Measurements from ENCODE around the gene DNM3. TPM values are rescaled to one million over a fixed set of nuclear protein-coding genes. Genes with fewer than 3 reads are reported as not detected.

DNM3 gene
- polyA plus RNA-seq, 2 donors: 0.53 to 0.76 TPM

DNA sequence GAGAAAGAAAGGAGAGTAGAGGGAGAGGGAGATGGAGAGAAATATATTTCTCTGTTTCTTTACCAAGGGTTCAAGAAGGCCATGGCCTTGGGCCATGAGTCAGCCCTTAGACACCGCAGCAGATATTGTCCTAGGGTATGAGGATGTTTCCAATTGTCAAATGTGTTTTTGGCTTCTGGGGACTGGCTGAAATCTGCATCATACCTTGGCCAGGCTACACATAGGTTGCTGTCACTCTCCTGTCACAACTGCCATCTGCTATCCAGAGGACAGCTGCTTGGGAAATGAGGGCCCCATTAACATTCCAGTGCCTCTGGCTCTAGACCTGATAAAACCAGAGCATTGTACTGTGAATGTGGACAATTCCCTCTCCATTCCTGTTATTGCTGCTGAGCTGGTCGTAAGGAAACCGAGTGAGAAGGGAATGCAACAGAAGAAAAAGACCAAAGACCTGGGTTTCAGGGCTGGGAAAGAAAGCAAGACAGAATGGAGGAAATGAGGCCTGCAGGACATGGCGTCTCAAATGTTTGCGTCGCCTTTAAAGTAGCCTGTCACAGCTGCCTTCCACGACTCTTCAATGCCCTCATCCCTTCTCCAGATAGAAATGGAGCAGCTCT lies 611.3 kb downstream of the DNM3 start:
- H3K36me3 ChIP-seq (ENCODE audit: control insufficient read depth in 2 of 2, insufficient read depth in 2 of 2, low read length in 1 of 2): no peaks in the 10 kb centered on the region
- H3K27ac ChIP-seq (ENCODE audit: low read depth in 2 of 2, low read length in 1 of 2): no peak overlapping the region
- no peaks in the 10 kb centered on the region for H3K27me3 ChIP-seq (ENCODE audit: control insufficient read depth in 1 of 2, insufficient read depth in 2 of 2, low read length in 2 of 2)
- H3K4me3 ChIP-seq (ENCODE audit: low read depth in 1 of 2, low read length in 2 of 2): no peak overlapping the region
- no peaks in the 10 kb centered on the region for H3K9me3 ChIP-seq (ENCODE audit: control insufficient read depth in 2 of 2, insufficient read depth in 1 of 2, low read depth in 1 of 2, low read length in 1 of 2)
- peaks cover 0 to 5% of the 10 kb centered on the region in 2 donors for H3K4me1 ChIP-seq (ENCODE audit: control insufficient read depth in 2 of 2, insufficient read depth in 2 of 2, low read length in 1 of 2)
- WGBS, 2 donors: 77 to 78% methylated on average over 7 of the region's 7 CpGs

- Histone ChIP-seq H3K4me3 (ENCODE audit: low read depth in 1 of 2, low read length in 2 of 2) (no peak overlapping the region), H3K36me3 (ENCODE audit: control insufficient read depth in 2 of 2, insufficient read depth in 2 of 2, low read length in 1 of 2) (no peaks in the 10 kb centered on the region), H3K27me3 (ENCODE audit: control insufficient read depth in 1 of 2, insufficient read depth in 2 of 2, low read length in 2 of 2) (no peaks in the 10 kb centered on the region), H3K27ac (ENCODE audit: low read depth in 2 of 2, low read length in 1 of 2) (no peak overlapping the region), H3K9me3 (ENCODE audit: control insufficient read depth in 2 of 2, insufficient read depth in 1 of 2, low read depth in 1 of 2, low read length in 1 of 2) (no peaks in the 10 kb centered on the region), H3K4me1 (ENCODE audit: control insufficient read depth in 2 of 2, insufficient read depth in 2 of 2, low read length in 1 of 2) (peaks cover 0 to 5% of the 10 kb centered on the region in 2 donors)
- 57 to 63% methylated on average over 6 of the region's 6 CpGs for WGBS, 2 donors
These were observed 611.9 kb downstream of the DNM3 start for GRCh38 chr1:172453153-172453545.

- no peaks in the 10 kb centered on the region for H3K36me3 ChIP-seq (ENCODE audit: control insufficient read depth in 2 of 2, insufficient read depth in 2 of 2, low read length in 1 of 2)
- no peaks in the 10 kb centered on the region for H3K27me3 ChIP-seq (ENCODE audit: control insufficient read depth in 1 of 2, insufficient read depth in 2 of 2, low read length in 2 of 2)
- 43 to 47% methylated on average over 1 of the region's 1 CpG for WGBS, 2 donors
- peaks cover 0 to 5% of the 10 kb centered on the region in 2 donors for H3K4me1 ChIP-seq (ENCODE audit: control insufficient read depth in 2 of 2, insufficient read depth in 2 of 2, low read length in 1 of 2)
- H3K4me3 ChIP-seq (ENCODE audit: low read depth in 1 of 2, low read length in 2 of 2): no peak overlapping the region
- no peaks in the 10 kb centered on the region for H3K9me3 ChIP-seq (ENCODE audit: control insufficient read depth in 2 of 2, insufficient read depth in 1 of 2, low read depth in 1 of 2, low read length in 1 of 2)
- H3K27ac ChIP-seq (ENCODE audit: low read depth in 2 of 2, low read length in 1 of 2): no peak overlapping the region
These were observed 612.3 kb downstream of the DNM3 start for GRCh38 chr1:172453607-172454006.

DNA sequence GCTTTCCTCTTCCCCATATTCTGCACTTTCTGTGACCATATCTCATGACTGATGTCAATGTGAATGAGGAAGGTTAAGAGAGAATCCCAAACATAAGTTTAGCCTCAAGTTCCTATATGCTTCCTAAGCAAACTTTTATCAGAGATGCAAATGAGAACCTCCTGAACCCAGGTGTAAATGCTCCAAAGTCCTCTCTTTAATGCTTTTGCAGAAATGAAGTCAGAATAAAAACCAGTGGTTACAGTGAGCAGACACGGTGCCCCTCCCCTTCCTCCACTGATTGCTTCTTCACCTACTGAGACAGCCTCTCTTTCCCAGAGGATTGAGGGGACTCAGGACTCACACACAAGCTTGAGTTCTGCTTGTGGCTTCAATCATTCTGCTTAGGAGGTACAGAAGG lies 614.2 kb downstream of the DNM3 start:
- Histone ChIP-seq H3K9me3 (ENCODE audit: control insufficient read depth in 2 of 2, insufficient read depth in 1 of 2, low read depth in 1 of 2, low read length in 1 of 2) (no peaks in the 10 kb centered on the region), H3K27me3 (ENCODE audit: control insufficient read depth in 1 of 2, insufficient read depth in 2 of 2, low read length in 2 of 2) (no peaks in the 10 kb centered on the region), H3K36me3 (ENCODE audit: control insufficient read depth in 2 of 2, insufficient read depth in 2 of 2, low read length in 1 of 2) (no peaks in the 10 kb centered on the region), H3K27ac (ENCODE audit: low read depth in 2 of 2, low read length in 1 of 2) (no peak overlapping the region), H3K4me3 (ENCODE audit: low read depth in 1 of 2, low read length in 2 of 2) (no peak overlapping the region), H3K4me1 (ENCODE audit: control insufficient read depth in 2 of 2, insufficient read depth in 2 of 2, low read length in 1 of 2) (no peaks in the 10 kb centered on the region)
- 82 to 87% methylated on average over 1 of the region's 1 CpG for WGBS, 2 donors

GRCh38 chr1:172456344-172456769 lies 615.1 kb downstream of the DNM3 start:
- Histone ChIP-seq H3K27ac (ENCODE audit: low read depth in 2 of 2, low read length in 1 of 2) (no peak overlapping the region), H3K4me3 (ENCODE audit: low read depth in 1 of 2, low read length in 2 of 2) (no peak overlapping the region), H3K27me3 (ENCODE audit: control insufficient read depth in 1 of 2, insufficient read depth in 2 of 2, low read length in 2 of 2) (no peaks in the 10 kb centered on the region), H3K4me1 (ENCODE audit: control insufficient read depth in 2 of 2, insufficient read depth in 2 of 2, low read length in 1 of 2) (no peaks in the 10 kb centered on the region), H3K36me3 (ENCODE audit: control insufficient read depth in 2 of 2, insufficient read depth in 2 of 2, low read length in 1 of 2) (no peaks in the 10 kb centered on the region), H3K9me3 (ENCODE audit: control insufficient read depth in 2 of 2, insufficient read depth in 1 of 2, low read depth in 1 of 2, low read length in 1 of 2) (no peaks in the 10 kb centered on the region)
- WGBS, 2 donors: 87 to 93% methylated on average over 5 of the region's 5 CpGs

DNA sequence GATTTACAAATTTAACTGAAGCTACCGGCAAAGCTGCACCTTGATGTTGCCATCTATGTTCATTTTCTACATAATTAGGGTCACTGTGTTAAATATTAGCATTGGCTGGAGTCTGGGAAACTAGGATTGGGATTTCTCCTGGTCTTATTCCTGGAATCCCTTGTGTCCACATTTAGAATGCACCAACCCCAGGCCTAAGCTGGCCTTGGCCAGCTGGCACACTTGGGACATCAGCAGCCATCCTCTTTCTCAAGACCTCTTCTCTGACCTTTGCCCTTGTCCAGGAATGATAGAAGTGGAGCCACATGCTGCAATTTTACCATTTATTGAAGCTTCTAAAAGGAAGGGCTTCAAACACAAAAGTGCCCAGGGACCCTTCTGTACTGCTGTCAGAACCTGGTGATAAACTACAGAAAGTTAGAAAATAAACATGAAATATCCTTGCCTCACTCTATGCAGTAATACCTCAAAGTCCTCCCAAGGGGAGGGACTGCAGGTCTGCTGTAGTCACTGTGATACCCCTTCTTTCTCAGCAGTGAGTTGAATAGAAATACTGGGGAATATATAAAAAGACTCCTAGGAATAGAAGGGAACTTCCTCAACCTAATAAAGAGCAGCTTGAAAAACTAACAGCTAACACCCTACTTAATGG lies 616.3 kb downstream of the DNM3 start:
- Histone ChIP-seq H3K36me3 (ENCODE audit: control insufficient read depth in 2 of 2, insufficient read depth in 2 of 2, low read length in 1 of 2) (no peaks in the 10 kb centered on the region), H3K27ac (ENCODE audit: low read depth in 2 of 2, low read length in 1 of 2) (no peak overlapping the region), H3K9me3 (ENCODE audit: control insufficient read depth in 2 of 2, insufficient read depth in 1 of 2, low read depth in 1 of 2, low read length in 1 of 2) (no peaks in the 10 kb centered on the region), H3K27me3 (ENCODE audit: control insufficient read depth in 1 of 2, insufficient read depth in 2 of 2, low read length in 2 of 2) (no peaks in the 10 kb centered on the region), H3K4me1 (ENCODE audit: control insufficient read depth in 2 of 2, insufficient read depth in 2 of 2, low read length in 1 of 2) (no peaks in the 10 kb centered on the region), H3K4me3 (ENCODE audit: low read depth in 1 of 2, low read length in 2 of 2) (no peak overlapping the region)
- 93 to 94% methylated on average over 1 of the region's 1 CpG for WGBS, 2 donors

DNA sequence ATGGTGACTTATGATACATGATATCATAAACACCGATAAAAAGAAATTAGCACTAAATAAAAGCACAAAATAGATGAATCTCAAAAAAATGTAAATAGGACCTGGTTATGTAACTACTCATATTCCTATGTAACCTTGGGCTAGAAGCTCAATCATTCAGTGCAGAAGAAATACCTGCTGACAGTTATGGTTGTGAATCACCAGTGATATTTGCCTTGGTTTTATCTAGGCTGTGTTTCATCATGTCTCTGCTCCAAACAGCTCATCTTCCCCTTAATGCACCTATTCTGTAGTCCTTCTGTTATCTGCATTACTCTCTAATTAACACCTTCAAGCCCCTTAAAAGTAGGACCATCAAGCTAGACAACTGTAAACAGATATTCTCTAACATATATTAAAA lies 618.9 kb downstream of the DNM3 start:
- H3K9me3 ChIP-seq (ENCODE audit: control insufficient read depth in 2 of 2, insufficient read depth in 1 of 2, low read depth in 1 of 2, low read length in 1 of 2): no peaks in the 10 kb centered on the region
- no peak overlapping the region for H3K27ac ChIP-seq (ENCODE audit: low read depth in 2 of 2, low read length in 1 of 2)
- WGBS, 2 donors: 64 to 76% methylated on average over 1 of the region's 1 CpG
- H3K4me3 ChIP-seq (ENCODE audit: low read depth in 1 of 2, low read length in 2 of 2): no peak overlapping the region
- no peaks in the 10 kb centered on the region for H3K4me1 ChIP-seq (ENCODE audit: control insufficient read depth in 2 of 2, insufficient read depth in 2 of 2, low read length in 1 of 2)
- no peaks in the 10 kb centered on the region for H3K27me3 ChIP-seq (ENCODE audit: control insufficient read depth in 1 of 2, insufficient read depth in 2 of 2, low read length in 2 of 2)
- H3K36me3 ChIP-seq (ENCODE audit: control insufficient read depth in 2 of 2, insufficient read depth in 2 of 2, low read length in 1 of 2): no peaks in the 10 kb centered on the region

DNA sequence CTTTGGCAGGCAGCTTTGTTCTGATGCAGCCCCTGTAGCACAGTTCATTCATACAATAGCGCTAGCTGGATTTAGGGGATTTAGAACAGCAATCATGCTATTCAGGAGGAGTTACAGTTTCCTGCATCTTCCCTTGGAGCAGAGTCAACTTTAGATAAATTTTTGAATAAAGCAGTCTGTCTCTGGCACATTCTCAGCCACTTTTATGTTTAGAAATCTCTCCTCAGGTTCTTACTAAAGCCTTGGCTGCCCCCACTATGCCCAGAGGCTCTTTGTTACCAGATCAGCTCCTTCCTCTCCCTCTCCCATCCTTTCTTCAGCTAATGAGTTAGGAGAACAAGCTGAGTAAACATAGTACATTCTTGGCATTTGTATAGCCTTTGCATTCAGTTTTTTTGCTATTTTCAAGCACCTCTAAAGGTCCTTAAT lies 619.6 kb downstream of the DNM3 start:
- no peak overlapping the region for H3K4me3 ChIP-seq (ENCODE audit: low read depth in 1 of 2, low read length in 2 of 2)
- no peaks in the 10 kb centered on the region for H3K36me3 ChIP-seq (ENCODE audit: control insufficient read depth in 2 of 2, insufficient read depth in 2 of 2, low read length in 1 of 2)
- H3K9me3 ChIP-seq (ENCODE audit: control insufficient read depth in 2 of 2, insufficient read depth in 1 of 2, low read depth in 1 of 2, low read length in 1 of 2): no peaks in the 10 kb centered on the region
- WGBS, 2 donors: 31 to 87% methylated on average over 1 of the region's 1 CpG
- H3K27ac ChIP-seq (ENCODE audit: low read depth in 2 of 2, low read length in 1 of 2): no peak overlapping the region
- no peaks in the 10 kb centered on the region for H3K4me1 ChIP-seq (ENCODE audit: control insufficient read depth in 2 of 2, insufficient read depth in 2 of 2, low read length in 1 of 2)
- no peaks in the 10 kb centered on the region for H3K27me3 ChIP-seq (ENCODE audit: control insufficient read depth in 1 of 2, insufficient read depth in 2 of 2, low read length in 2 of 2)
